Body of pancreas (tissue), 4 donors: Measurements from ENCODE around the gene MMP17.
A peak's percentile ranks its signal among the peaks of the same experiment; 100 is the strongest.

ENCODE experiments used
- POLR2A ChIP-seq, 3 donors: fragments of 450-650 bp; IDR thresholded peaks; one replicate each; pipeline ENCODE4 v1.6.1; 2016; ENCODE audit warnings: antibody characterized with exemption in 3 of 3, mild to moderate bottlenecking in 2 of 3
- TF ChIP-seq, protein P1 (sequence below), 7 experiments: fragments of 450-650 bp in 4 of 7; fragments of 200-600 bp in 3 of 7; sonication (generic) in 3 of 7; IDR thresholded peaks; one replicate each; pipeline ENCODE4 v1.5.1; 2016 to 2019; ENCODE audit warnings: antibody characterized with exemption in 7 of 7

DNA sequence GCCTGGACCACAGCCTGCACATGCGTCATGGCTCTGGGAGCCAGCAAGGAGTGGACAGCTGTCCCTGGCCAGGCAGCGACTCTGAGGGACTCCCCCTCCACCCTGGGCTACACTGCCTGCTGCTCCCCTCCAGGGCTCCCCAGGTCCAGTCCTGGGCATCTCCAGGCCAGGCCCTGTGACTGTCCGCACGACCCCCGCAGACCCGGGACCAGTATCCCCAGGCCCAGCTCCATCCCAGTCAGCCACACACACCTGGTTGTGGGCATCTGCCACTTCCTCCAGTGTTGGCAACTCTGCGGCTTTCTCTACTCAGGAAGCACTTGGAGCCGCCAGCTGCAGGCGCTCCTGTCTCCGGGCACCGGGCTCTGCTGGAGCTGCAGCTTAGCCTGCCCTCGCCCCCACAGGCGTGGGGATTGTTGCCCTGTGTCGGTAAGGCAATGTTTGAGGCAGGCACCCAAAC is 68.6 kb downstream of the MMP17 start:
- TF ChIP-seq, protein P1, sequence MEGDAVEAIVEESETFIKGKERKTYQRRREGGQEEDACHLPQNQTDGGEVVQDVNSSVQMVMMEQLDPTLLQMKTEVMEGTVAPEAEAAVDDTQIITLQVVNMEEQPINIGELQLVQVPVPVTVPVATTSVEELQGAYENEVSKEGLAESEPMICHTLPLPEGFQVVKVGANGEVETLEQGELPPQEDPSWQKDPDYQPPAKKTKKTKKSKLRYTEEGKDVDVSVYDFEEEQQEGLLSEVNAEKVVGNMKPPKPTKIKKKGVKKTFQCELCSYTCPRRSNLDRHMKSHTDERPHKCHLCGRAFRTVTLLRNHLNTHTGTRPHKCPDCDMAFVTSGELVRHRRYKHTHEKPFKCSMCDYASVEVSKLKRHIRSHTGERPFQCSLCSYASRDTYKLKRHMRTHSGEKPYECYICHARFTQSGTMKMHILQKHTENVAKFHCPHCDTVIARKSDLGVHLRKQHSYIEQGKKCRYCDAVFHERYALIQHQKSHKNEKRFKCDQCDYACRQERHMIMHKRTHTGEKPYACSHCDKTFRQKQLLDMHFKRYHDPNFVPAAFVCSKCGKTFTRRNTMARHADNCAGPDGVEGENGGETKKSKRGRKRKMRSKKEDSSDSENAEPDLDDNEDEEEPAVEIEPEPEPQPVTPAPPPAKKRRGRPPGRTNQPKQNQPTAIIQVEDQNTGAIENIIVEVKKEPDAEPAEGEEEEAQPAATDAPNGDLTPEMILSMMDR (IDR thresholded peaks at IDR 0.05), result peak in 3 of 7 experiments; percentile 14 to 32 (median 18)
- no peak for TF ChIP-seq POLR2A (IDR thresholded peaks at IDR 0.05)
